K562 (cell line): ENCODE data around the gene DTX3. TPM values are rescaled to one million over a fixed set of nuclear protein-coding genes. Genes with fewer than 3 reads are reported as not detected.
"Not testable (repeated sequence)": the region's sequence is repeated elsewhere in the genome, so short reads cannot be mapped to it uniquely, and the experiment has no call there.

Source experiments
- ATAC-seq: fragments of 200-7000 bp; cut with Tn5 transposase; 3 replicates; pipeline ENCODE4 v1.9.1; 2020; ENCODE audit warnings: moderate library complexity
- BruUV-seq: library from RNA; stranded (reverse); fragments of 400-500 nt; replicated peaks from 2 replicates; lab custom pipeline; 2021; lab: Mats Ljungman, UMichigan
- CTCF ChIA-PET: fragments of 300-600 bp; formaldehyde crosslinking; extraction: SDS; loops from one replicate; lab custom pipeline; 2021; ENCODE audit warnings: low intra/inter-chr PET ratio; lab: Yijun Ruan, JAX
- POLR2A ChIA-PET: fragments of 300-600, 350-650 bp; sonication (Branson Sonifier 250); formaldehyde crosslinking; extraction: SDS; loops from one replicate; lab custom pipeline; 2021; ENCODE audit warnings: antibody characterized with exemption, inconsistent platforms; lab: Yijun Ruan, JAX
- DNase-seq, 4 experiments: peaks; one replicate each; pipeline versions ENCODE4 v3.0.0 to v3.0.0-alpha.2; 2011 to 2018; ENCODE audit warnings: low spot score in 3 of 4, mixed read lengths in 3 of 4; ENCODE audit errors: extremely low read depth in 1 of 4
- FAIRE-seq: peaks from 2 replicates; lab custom pipeline; 2011; peaks lifted over from hg19 to GRCh38; lab: Jason Lieb, UNC
- H2AFZ ChIP-seq: 2 replicates; pipeline ENCODE4 v1.6.0; 2011; ENCODE audit warnings: low read depth, low read length, control low read depth, inconsistent platforms
- H3K27ac ChIP-seq: fragments of 200-600 bp; 3 replicates; pipeline ENCODE4 v1.8.0; 2011; ENCODE audit warnings: low read depth, mild to moderate bottlenecking, control low read depth, inconsistent platforms, low read length, moderate library complexity, mixed read lengths; ENCODE audit errors: extremely low read depth
- H3K27me3 ChIP-seq, 2 experiments: fragments of 300-600 bp in 1 of 2; 2 replicates in 1 of 2; 3 replicates in 1 of 2; pipeline versions ENCODE4 v1.6.0 to v1.8.0; 2011; ENCODE audit warnings: inconsistent platforms in 2 of 2, low read length in 2 of 2, mild to moderate bottlenecking in 1 of 2, mixed read lengths in 1 of 2, moderate library complexity in 1 of 2; ENCODE audit not compliant: control insufficient read depth in 2 of 2, insufficient read depth in 2 of 2
- H3K36me3 ChIP-seq: fragments of 300-600 bp; 3 replicates; pipeline ENCODE4 v1.8.0; 2011; ENCODE audit warnings: mild to moderate bottlenecking, low read length, inconsistent platforms; ENCODE audit not compliant: control insufficient read depth, insufficient read depth
- H3K4me1 ChIP-seq, 2 experiments: fragments of 200-600 bp in 1 of 2; replicated peaks in 1 of 2; 2 replicates in 1 of 2; 3 replicates in 1 of 2; pipeline versions ENCODE4 v1.5.1 to v1.8.0; 2011; ENCODE audit warnings: inconsistent platforms in 2 of 2, low read length in 2 of 2, mild to moderate bottlenecking in 1 of 2, mixed read lengths in 1 of 2, moderate library complexity in 1 of 2; ENCODE audit not compliant: control insufficient read depth in 2 of 2, insufficient read depth in 2 of 2
- H3K4me2 ChIP-seq: 2 replicates; pipeline ENCODE4 v1.6.1; 2011; ENCODE audit warnings: low read length, control low read depth, inconsistent platforms, mixed read lengths; ENCODE audit not compliant: insufficient read depth
- H3K4me3 ChIP-seq: fragments of 200-600 bp; sonication (generic), shearing (Covaris generic); 2 replicates; pipeline ENCODE4 v1.5.1; 2016; ENCODE audit warnings: control low read depth, inconsistent platforms
- H3K79me2 ChIP-seq: fragments of 200-600 bp; 3 replicates; pipeline ENCODE4 v1.8.0; 2011; ENCODE audit warnings: low read length, inconsistent platforms; ENCODE audit not compliant: control insufficient read depth, insufficient read depth
- H3K9ac ChIP-seq, 2 experiments: 2 replicates each; pipeline versions ENCODE4 v1.6.0 to v1.6.1; 2011; ENCODE audit warnings: low read depth in 2 of 2, low read length in 2 of 2, control low read depth in 1 of 2, inconsistent platforms in 1 of 2, mild to moderate bottlenecking in 1 of 2, mixed read lengths in 1 of 2; ENCODE audit not compliant: insufficient read depth in 1 of 2
- H3K9me1 ChIP-seq: one replicate; pipeline ENCODE4 v1.6.0; 2011; ENCODE audit warnings: inconsistent platforms, mild to moderate bottlenecking, low read length, moderate library complexity; ENCODE audit not compliant: control insufficient read depth, insufficient read depth
- H3K9me3 ChIP-seq: replicated peaks from 2 replicates; pipeline ENCODE4 v1.5.1; 2011; ENCODE audit warnings: low read depth, low read length, inconsistent platforms; ENCODE audit not compliant: control insufficient read depth, insufficient read depth
- H4K20me1 ChIP-seq: replicated peaks from 2 replicates; pipeline ENCODE4 v1.6.1; 2011; ENCODE audit warnings: low read length, inconsistent platforms, mixed read lengths; ENCODE audit not compliant: control insufficient read depth, insufficient read depth
- ATF1 ChIP-seq, 2 experiments: fragments of 450-650 bp in 1 of 2; IDR thresholded peaks; 2 replicates each; pipeline ENCODE4 v1.6.1; 2016; ENCODE audit warnings: missing compliant biosample characterization in 1 of 2, missing genetic modification characterization in 1 of 2
- CBFA2T2 ChIP-seq: fragments of 450-650 bp; conservative IDR thresholded peaks from 2 replicates; pipeline ENCODE4 v1.6.1; 2017; ENCODE audit warnings: mild to moderate bottlenecking
- CBFA2T3 ChIP-seq: fragments of 450-650 bp; IDR thresholded peaks from 2 replicates; pipeline ENCODE4 v1.6.1; 2017
- CBX5 ChIP-seq: IDR thresholded peaks from 2 replicates; pipeline ENCODE4 v1.6.1; 2014; ENCODE audit warnings: low read depth, borderline replicate concordance
- CHCHD3 ChIP-seq: fragments of 250-450 bp; sonication (Bioruptor Pico); IDR thresholded peaks from 2 replicates; pipeline ENCODE4 v2.1.2; 2022; ENCODE audit warnings: mild to moderate bottlenecking
- DPF2 ChIP-seq: fragments of 450-650 bp; IDR thresholded peaks from 2 replicates; pipeline ENCODE4 v1.6.1; 2016
- GTF2A2 ChIP-seq: IDR thresholded peaks from 2 replicates; pipeline ENCODE4 v1.6.1; 2016; ENCODE audit warnings: mild to moderate bottlenecking, missing genetic modification characterization, missing compliant biosample characterization
- MBD2 ChIP-seq: sonication (generic); IDR thresholded peaks from 2 replicates; pipeline ENCODE4 v1.6.1; 2016; ENCODE audit warnings: low read depth, borderline replicate concordance
- MTA2 ChIP-seq: fragments of 450-650 bp; IDR thresholded peaks from 2 replicates; pipeline ENCODE4 v1.6.1; 2016; ENCODE audit warnings: low read depth
- NFRKB ChIP-seq: fragments of 450-650 bp; IDR thresholded peaks from 2 replicates; pipeline ENCODE4 v1.6.1; 2016; ENCODE audit warnings: low read depth
- PHF20 ChIP-seq: fragments of 450-650 bp; IDR thresholded peaks from 2 replicates; pipeline ENCODE4 v1.6.1; 2018; ENCODE audit not compliant: partially characterized antibody
- SIN3A ChIP-seq, 2 experiments: fragments of 150-350 bp in 1 of 2; IDR thresholded peaks; 2 replicates each; pipeline ENCODE4 v1.6.1; 2011 to 2016; ENCODE audit warnings: borderline replicate concordance in 2 of 2, low read depth in 2 of 2, low read length in 2 of 2, mild to moderate bottlenecking in 2 of 2, moderate library complexity in 2 of 2; ENCODE audit not compliant: control insufficient read depth in 1 of 2
- TAL1 ChIP-seq: fragments of 450-650 bp; IDR thresholded peaks from 2 replicates; pipeline ENCODE4 v1.6.1; 2016; ENCODE audit warnings: mild to moderate bottlenecking
- TRIM24 ChIP-seq, 2 experiments: fragments of 450-650 bp; IDR thresholded peaks; 2 replicates each; pipeline ENCODE4 v1.6.1; 2016
- TRIM28 ChIP-seq: fragments of 450-650 bp; IDR thresholded peaks from 2 replicates; pipeline ENCODE4 v1.6.1; 2017
- ZFP36 ChIP-seq: fragments of 150-350 bp; IDR thresholded peaks from 2 replicates; pipeline ENCODE4 v1.6.1; 2018; ENCODE audit warnings: low read length, low read depth; ENCODE audit not compliant: partially characterized antibody
- ZNF644 ChIP-seq: fragments of 200-800 bp; sonication (Bioruptor generic); IDR thresholded peaks from 2 replicates; pipeline ENCODE4 v1.6.1; 2016; ENCODE audit warnings: low read depth, missing genetic modification characterization, missing compliant biosample characterization
- ZNF766 ChIP-seq: fragments of 200-800 bp; sonication (Bioruptor generic); conservative IDR thresholded peaks from 2 replicates; pipeline ENCODE4 v1.6.1; 2016; ENCODE audit warnings: missing genetic modification characterization, missing compliant biosample characterization
- WGBS: fragments of 100-300 bp; shearing (Covaris generic); methylation state at CpG from one replicate; pipeline ENCODE4 v1.1.6; 2016; ENCODE audit warnings: low coverage, mixed read lengths; ENCODE audit not compliant: insufficient coverage; ENCODE audit errors: missing lambda C conversion rate; 5-methylcytosine and 5-hydroxymethylcytosine counted together
- in situ Hi-C: fragments of 300-500 bp; cut with MboI; formaldehyde crosslinking; loops from 4 replicates; pipeline ENCODE4 v1.15.0; 2018; ENCODE audit warnings: inconsistent platforms, mixed read lengths
- intact Hi-C: fragments of 100-400 bp; cut with micrococcal nuclease; formaldehyde crosslinking; loops from 2 replicates; pipeline ENCODE4 v1.14.2; 2022
- polyA plus RNA-seq, 8 experiments: library from polyadenylated mRNA; depleted of rRNA in 4 of 8; stranded (reverse) in 5 of 8; unstranded in 3 of 8; fragments of >200 nt; fragmentation: Nextera tagmentation in 2 of 8; fragmentation: Illumina TruSeq in 1 of 8; extraction: Ambion mirVana in 2 of 8; extraction: Trizol in 1 of 8; gene quantifications; 2 replicates each; pipeline versions ENCODE4 v1.2.1 to v1.2.3, GENCODE V29; 2011 to 2014; ENCODE audit warnings: inconsistent platforms in 1 of 8, missing spikeins in 1 of 8
- total RNA-seq, 7 experiments: library from RNA; depleted of rRNA in 6 of 7; stranded (reverse); fragments of >200 nt in 6 of 7; fragmentation: Illumina TruSeq in 2 of 7; extraction: Trizol in 2 of 7; gene quantifications; 2 replicates each; pipeline versions ENCODE4 v1.2.1 to v1.2.3, GENCODE V29; 2011 to 2021; ENCODE audit warnings: low replicate concordance in 1 of 7
- TF ChIP-seq, protein P1 (sequence below): fragments of 450-650 bp; IDR thresholded peaks from 2 replicates; pipeline ENCODE4 v1.6.1; 2017; ENCODE audit warnings: antibody characterized with exemption, mild to moderate bottlenecking

The DTX3 gene
- total and polyA plus RNA-seq, 9 of the 15 experiments (the other 6 are each of a cell fraction or from before 2014, with no cell fraction given): 0.03 to 0.09 (median 0.06) TPM; not detected in 6

DNA sequence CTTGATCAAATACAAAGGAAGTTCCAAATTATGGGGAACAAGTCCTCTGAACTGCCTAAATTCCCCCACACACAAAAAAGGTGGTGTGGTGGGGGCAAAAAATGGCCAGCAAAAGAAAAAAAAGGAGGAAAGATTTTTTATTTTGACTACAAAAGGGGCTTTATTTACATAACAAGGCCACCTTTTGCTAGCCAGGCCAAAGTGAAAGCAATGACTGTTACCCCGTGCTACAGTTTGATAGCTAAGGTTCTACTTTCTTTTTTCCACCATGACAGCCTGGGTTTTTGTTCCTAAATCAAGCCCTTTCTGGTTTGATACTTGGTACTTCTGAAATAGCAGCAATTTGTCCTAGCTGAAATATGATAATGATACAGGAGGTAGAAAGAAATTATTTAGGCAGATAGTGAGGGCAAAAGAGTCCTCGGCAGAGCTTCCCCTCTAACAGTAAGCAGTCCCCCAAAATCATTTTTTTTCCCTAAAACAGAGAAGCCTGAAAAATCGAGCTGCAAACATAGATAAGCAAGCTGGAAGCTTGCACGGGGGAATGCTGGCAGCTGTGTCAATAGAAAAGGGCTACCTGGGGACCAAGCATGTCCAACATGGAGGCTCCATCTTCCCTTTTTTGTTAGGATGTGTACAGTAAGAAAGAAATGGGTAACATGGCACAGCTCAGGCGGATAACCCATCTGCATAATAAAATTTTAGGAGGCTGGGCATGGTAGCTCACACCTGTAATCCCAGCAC is 37.2 kb downstream of the DTX3 start (continued):
- TF ChIP-seq DPF2: 0 out of 2 replicates have a peak, but pooled peaks have one; percentile 17
- peak; percentile 50 for TF ChIP-seq TAL1
- peak; percentile 46 for TF ChIP-seq CBFA2T2
- no peak for TF ChIP-seq CHCHD3
- peak; percentile 61 for TF ChIP-seq CBFA2T3
- TF ChIP-seq MTA2: peak; percentile 27; the same call in 1 of the 2 replicates
- no peak for TF ChIP-seq ZNF644 (tag)
- TF ChIP-seq ZNF766 (CRISPR knock-in tag): no peak
- no peak for TF ChIP-seq GTF2A2 (tag)
- no peak for TF ChIP-seq MBD2
- TF ChIP-seq SIN3A (IDR thresholded peaks at IDR 0.05; ENCODE audit: borderline replicate concordance in 2 of 2, control insufficient read depth in 1 of 2, low read depth in 2 of 2, low read length in 2 of 2): no peak

DNA sequence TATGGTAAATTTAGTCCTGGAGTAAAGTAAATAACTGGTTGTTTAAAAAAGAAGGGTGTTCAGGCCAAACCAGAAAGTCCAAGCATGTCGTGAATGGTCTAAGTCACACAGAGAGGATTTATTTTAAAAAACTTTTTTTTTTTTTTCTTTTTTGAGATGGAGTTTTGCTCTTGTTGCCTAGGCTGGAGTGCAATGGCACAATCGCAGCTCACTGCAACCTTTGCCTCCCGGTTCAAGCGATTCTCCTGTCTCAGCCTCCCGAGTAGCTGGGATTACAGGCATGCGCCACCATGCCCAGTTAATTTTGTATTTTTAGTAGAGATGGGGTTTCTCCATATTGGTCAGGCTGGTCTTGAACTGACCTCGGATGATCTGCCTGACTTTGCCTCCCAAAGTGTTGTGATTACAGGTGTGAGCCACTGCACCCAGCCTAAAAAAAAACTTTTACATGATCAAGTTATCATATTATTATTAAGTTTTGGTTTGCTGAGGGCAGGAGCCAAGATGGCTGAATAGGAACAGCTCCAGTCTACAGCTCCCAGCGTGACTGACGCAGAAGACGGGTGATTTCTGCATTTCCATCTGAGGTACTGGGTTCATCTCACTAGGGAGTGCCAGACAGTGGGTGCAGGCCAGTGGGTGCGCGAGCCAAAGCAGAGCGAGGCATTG is 41.5 kb downstream of the DTX3 start:
- ATAC-seq (peak; percentile 76), DNase-seq (peak in 1 of 4 experiments; percentile 59)
- H3K27me3 ChIP-seq; H4K20me1 ChIP-seq; H3K9me1 ChIP-seq; CTCF ChIA-PET; H3K36me3 ChIP-seq; intact Hi-C loops; H3K4me3 ChIP-seq; in situ Hi-C loops; H3K79me2 ChIP-seq; FAIRE-seq; H3K9me3 ChIP-seq; TF ChIP-seq ATF1 (CRISPR knock-in tag; IDR thresholded peaks at IDR 0.05): not testable (repeated sequence)
- BruUV-seq: TSS peak; percentile 86
- POLR2A ChIA-PET: interaction anchor here (0.8 kb wide), 1 partner anchor 14 kb away, joined by 3 read pairs; no protein-coding TSS in a partner anchor
- Histone ChIP-seq H2AFZ (peak overlapping the region; percentile 86), H3K27ac (peak overlapping the region; percentile 69), H3K9ac (peak overlapping the region in 1 of 2 experiments; percentile 38; a peak in 2 of 4 replicates), H3K4me1 (peaks cover 7 to 11% of the 10 kb centered on the region in 2 experiments; a peak in 3 of 5 replicates), H3K4me2 (peak overlapping the region; percentile 60)
- 25% methylated on average over 8 of the region's 13 CpGs for WGBS
- TF ChIP-seq TRIM28: peak; percentile 76
- TF ChIP-seq ZFP36: peak; percentile 87
- TF ChIP-seq, protein P1, sequence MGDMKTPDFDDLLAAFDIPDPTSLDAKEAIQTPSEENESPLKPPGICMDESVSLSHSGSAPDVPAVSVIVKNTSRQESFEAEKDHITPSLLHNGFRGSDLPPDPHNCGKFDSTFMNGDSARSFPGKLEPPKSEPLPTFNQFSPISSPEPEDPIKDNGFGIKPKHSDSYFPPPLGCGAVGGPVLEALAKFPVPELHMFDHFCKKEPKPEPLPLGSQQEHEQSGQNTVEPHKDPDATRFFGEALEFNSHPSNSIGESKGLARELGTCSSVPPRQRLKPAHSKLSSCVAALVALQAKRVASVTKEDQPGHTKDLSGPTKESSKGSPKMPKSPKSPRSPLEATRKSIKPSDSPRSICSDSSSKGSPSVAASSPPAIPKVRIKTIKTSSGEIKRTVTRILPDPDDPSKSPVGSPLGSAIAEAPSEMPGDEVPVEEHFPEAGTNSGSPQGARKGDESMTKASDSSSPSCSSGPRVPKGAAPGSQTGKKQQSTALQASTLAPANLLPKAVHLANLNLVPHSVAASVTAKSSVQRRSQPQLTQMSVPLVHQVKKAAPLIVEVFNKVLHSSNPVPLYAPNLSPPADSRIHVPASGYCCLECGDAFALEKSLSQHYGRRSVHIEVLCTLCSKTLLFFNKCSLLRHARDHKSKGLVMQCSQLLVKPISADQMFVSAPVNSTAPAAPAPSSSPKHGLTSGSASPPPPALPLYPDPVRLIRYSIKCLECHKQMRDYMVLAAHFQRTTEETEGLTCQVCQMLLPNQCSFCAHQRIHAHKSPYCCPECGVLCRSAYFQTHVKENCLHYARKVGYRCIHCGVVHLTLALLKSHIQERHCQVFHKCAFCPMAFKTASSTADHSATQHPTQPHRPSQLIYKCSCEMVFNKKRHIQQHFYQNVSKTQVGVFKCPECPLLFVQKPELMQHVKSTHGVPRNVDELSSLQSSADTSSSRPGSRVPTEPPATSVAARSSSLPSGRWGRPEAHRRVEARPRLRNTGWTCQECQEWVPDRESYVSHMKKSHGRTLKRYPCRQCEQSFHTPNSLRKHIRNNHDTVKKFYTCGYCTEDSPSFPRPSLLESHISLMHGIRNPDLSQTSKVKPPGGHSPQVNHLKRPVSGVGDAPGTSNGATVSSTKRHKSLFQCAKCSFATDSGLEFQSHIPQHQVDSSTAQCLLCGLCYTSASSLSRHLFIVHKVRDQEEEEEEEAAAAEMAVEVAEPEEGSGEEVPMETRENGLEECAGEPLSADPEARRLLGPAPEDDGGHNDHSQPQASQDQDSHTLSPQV: peak; percentile 67; the same call in 1 of the 2 replicates
- 0 out of 2 replicates have a peak, but pooled peaks have one; percentile 46 for TF ChIP-seq NFRKB
- TF ChIP-seq PHF20: peak; percentile 22
- TF ChIP-seq TRIM24 (IDR thresholded peaks at IDR 0.05): 0 out of 4 replicates have a peak, but pooled peaks of 1 of the 2 experiments have one; percentile 10
- TF ChIP-seq ATF1 (tag; IDR thresholded peaks at IDR 0.05): 0 out of 2 replicates have a peak, but pooled peaks have one; percentile 28
- TF ChIP-seq CBX5: 0 out of 2 replicates have a peak, but pooled peaks have one; percentile 51
